ENCODE results near the gene MALL. TPM values are rescaled to one million over a fixed set of nuclear protein-coding genes. Genes with fewer than 3 reads are reported as not detected.

MALL gene
- total and polyA plus RNA-seq, 2 of the 8 experiments (the other 6 are each of a cell fraction or from before 2014, with no cell fraction given), result 3.9 to 8.0 TPM

DNA sequence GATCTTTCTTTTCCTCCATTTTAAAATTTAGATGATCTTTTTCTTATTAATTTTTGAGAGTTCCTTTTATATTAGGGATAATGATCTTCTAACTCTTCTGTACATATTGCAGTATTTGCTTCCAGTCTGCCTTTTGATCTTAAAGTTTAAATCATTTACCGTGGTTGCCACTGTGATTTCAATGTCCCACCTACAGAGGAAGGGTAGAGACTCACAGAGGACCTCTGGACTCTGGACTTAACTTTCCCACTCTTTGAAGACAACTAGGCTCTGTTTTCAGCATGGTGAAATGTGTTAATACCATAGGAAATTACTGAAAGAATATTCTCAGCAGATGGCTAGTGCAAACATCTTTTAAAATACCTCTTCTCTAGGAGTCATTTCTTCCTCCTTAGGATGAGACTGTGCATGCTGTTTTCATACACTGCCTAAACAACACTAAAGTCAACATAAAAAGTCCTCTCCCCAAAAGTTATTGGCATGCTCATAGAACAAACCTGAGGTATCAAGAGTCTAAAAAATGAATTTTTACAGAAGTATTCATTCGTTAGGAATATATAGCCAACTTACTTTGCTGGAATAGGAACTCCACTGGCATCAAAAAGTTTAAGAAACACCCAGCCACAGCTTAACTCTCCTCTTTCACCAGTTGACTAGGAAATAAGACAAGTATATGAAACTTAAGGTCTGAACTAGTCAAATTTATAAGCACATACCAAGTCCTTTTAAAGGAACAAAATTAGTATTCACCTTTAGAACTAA lies 30.7 kb upstream of the MALL start:
- H2AFZ ChIP-seq (ENCODE audit: low read length), result no peak overlapping the region
- H3K4me1 ChIP-seq (replicated peaks in 1 of 4; ENCODE audit: control insufficient read depth in 3 of 4, insufficient read depth in 4 of 4, low read length in 3 of 4), result no peaks in the 10 kb centered on the region
- H3K18ac ChIP-seq (ENCODE audit: extremely low read depth, low read length), result no peak overlapping the region
- H3K4ac ChIP-seq (replicated peaks; ENCODE audit: insufficient read length, low read depth, low read length), result no peak overlapping the region
- H3K36me3 ChIP-seq (ENCODE audit: control insufficient read depth in 2 of 4, insufficient read depth in 4 of 4, low read length in 3 of 4), result no peaks in the 10 kb centered on the region
- 88% methylated on average over 2 of the region's 2 CpGs; no CpG with 5 or more reads in 1 of the 2 experiments for WGBS, 2 experiments (ENCODE audit: extremely low coverage in 1 of 2, insufficient coverage in 1 of 2, insufficient read length in 1 of 2, insufficient replicate concordance in 2 of 2, low coverage in 1 of 2, low lambda C conversion rate in 2 of 2, missing lambda C conversion rate in 1 of 2)
- H2AK5ac ChIP-seq (ENCODE audit: low read depth, low read length), result no peak overlapping the region
- H2BK12ac ChIP-seq (ENCODE audit: low read depth, low read length), result no peak overlapping the region
- no peaks in the 10 kb centered on the region for H3K23me2 ChIP-seq (ENCODE audit: low read depth, low read length)
- CTCF ChIA-PET (ENCODE audit: partially characterized antibody), result no interaction called here
- H2BK120ac ChIP-seq (replicated peaks; ENCODE audit: low read depth, low read length), result no peak overlapping the region
- no peak overlapping the region for H4K91ac ChIP-seq (replicated peaks; ENCODE audit: insufficient read length, low read length)
- H2BK5ac ChIP-seq (ENCODE audit: low read depth, low read length), result no peak overlapping the region
- no peak overlapping the region for H3K9ac ChIP-seq (replicated peaks in 1 of 4; ENCODE audit: extremely low read depth in 1 of 4, low read depth in 3 of 4, low read length in 3 of 4)
- no peaks in the 10 kb centered on the region for H3K79me1 ChIP-seq (ENCODE audit: low read depth, low read length)
- TF ChIP-seq EZH2 (IDR thresholded peaks at IDR 0.05; ENCODE audit: low read depth, low read length, severe bottlenecking) (no peak), CREB1 (IDR thresholded peaks at IDR 0.05) (no peak), CEBPB (IDR thresholded peaks at IDR 0.05; ENCODE audit: low read depth, low read length) (no peak), MAFK (IDR thresholded peaks at IDR 0.05; ENCODE audit: low read depth, low read length) (no peak), RNF2 (IDR thresholded peaks at IDR 0.05; ENCODE audit: borderline replicate concordance, low read depth, low read length, missing control alignments, poor library complexity, severe bottlenecking) (no peak), TAF1 (IDR thresholded peaks at IDR 0.05; ENCODE audit: low read depth, low read length) (no peak), TAF7 (optimal IDR thresholded peaks at IDR 0.05; ENCODE audit: borderline replicate concordance, low read depth, low read length) (no peak), PHF8 (conservative IDR thresholded peaks at IDR 0.05; ENCODE audit: low read depth, low read length) (no peak), KDM4A (IDR thresholded peaks at IDR 0.05; ENCODE audit: low read depth, low read length, severe bottlenecking) (no peak), NRF1 (IDR thresholded peaks at IDR 0.05; ENCODE audit: low read depth, low read length) (no peak), JUN (IDR thresholded peaks at IDR 0.05; ENCODE audit: low read depth, low read length) (no peak), SIX5 (IDR thresholded peaks at IDR 0.05; ENCODE audit: low read depth, low read length) (no peak)
- no peak overlapping the region for H4K8ac ChIP-seq (ENCODE audit: extremely low read depth, insufficient read depth, low read length)
- no peak for FAIRE-seq
- no peaks in the 10 kb centered on the region for H3K27me3 ChIP-seq (replicated peaks in 1 of 4; ENCODE audit: control insufficient read depth in 3 of 4, extremely low read depth in 1 of 4, insufficient read depth in 3 of 4, low read length in 3 of 4)
- no peak overlapping the region for H3K56ac ChIP-seq (replicated peaks; ENCODE audit: insufficient read length, low read depth, low read length)
- H4K20me1 ChIP-seq (replicated peaks in 1 of 2; ENCODE audit: control insufficient read depth in 1 of 2, insufficient read depth in 2 of 2, low read length in 2 of 2), result no peaks in the 10 kb centered on the region
- no peak overlapping the region for H2BK15ac ChIP-seq (ENCODE audit: low read length)
- H3K79me2 ChIP-seq (ENCODE audit: control insufficient read depth in 1 of 2, insufficient read depth in 2 of 2, low read length in 2 of 2), result no peaks in the 10 kb centered on the region
- no peak overlapping the region for H3K23ac ChIP-seq (ENCODE audit: insufficient read length)
- H2BK20ac ChIP-seq (ENCODE audit: low read length), result no peak overlapping the region
- no peak overlapping the region for H3K27ac ChIP-seq (ENCODE audit: low read depth, low read length)
- H3K9me3 ChIP-seq (ENCODE audit: insufficient read depth in 2 of 2, low read depth in 1 of 2, low read length in 1 of 2), result no peaks in the 10 kb centered on the region
- POLR2A ChIA-PET (ENCODE audit: partially characterized antibody), result no interaction called here
- no peak overlapping the region for H4K5ac ChIP-seq (ENCODE audit: insufficient read length, low read depth, low read length)
- H3K4me3 ChIP-seq (ENCODE audit: extremely low read depth in 1 of 4, insufficient read depth in 2 of 4, low read depth in 3 of 4, low read length in 4 of 4), result no peak overlapping the region
- DNase-seq (ENCODE audit: low read depth in 1 of 2, low spot score in 2 of 2), result no peak
- no peak overlapping the region for H3K14ac ChIP-seq (ENCODE audit: insufficient read length)
- H3K4me2 ChIP-seq (ENCODE audit: insufficient read depth in 1 of 2, low read depth in 2 of 2, low read length in 2 of 2), result no peak overlapping the region
